HepG2 (cell line): Measurements from ENCODE around the gene ARFGEF2. TPM values are rescaled to one million over a fixed set of nuclear protein-coding genes. Genes with fewer than 3 reads are reported as not detected.

Source experiments
- ATM ChIP-seq: fragments of 450-650 bp; IDR thresholded peaks from 2 replicates; pipeline ENCODE4 v1.7.1; 2017; ENCODE audit warnings: mild to moderate bottlenecking, borderline replicate concordance
- DNMT3B ChIP-seq: conservative IDR thresholded peaks from 2 replicates; pipeline ENCODE4 v1.6.1; 2016; ENCODE audit warnings: missing biosample characterization, control low read depth
- KDM2A ChIP-seq: sonication (generic); formaldehyde crosslinking; IDR thresholded peaks from 2 replicates; pipeline ENCODE4 v1.4.0; 2020; ENCODE audit warnings: low read depth, missing genetic modification reagents, borderline replicate concordance
- NFIB ChIP-seq: sonication (generic); formaldehyde crosslinking; IDR thresholded peaks from 2 replicates; pipeline ENCODE4 v1.9.0; 2021; ENCODE audit warnings: missing genetic modification reagents, mild to moderate bottlenecking, borderline replicate concordance
- PATZ1 ChIP-seq: sonication (generic); formaldehyde crosslinking; IDR thresholded peaks from 2 replicates; pipeline ENCODE4 v1.4.0; 2020; ENCODE audit warnings: missing genetic modification reagents
- RFXANK ChIP-seq: IDR thresholded peaks from 2 replicates; pipeline ENCODE4 v1.6.1; 2016
- STAG1 ChIP-seq: sonication (generic); formaldehyde crosslinking; IDR thresholded peaks from 2 replicates; pipeline ENCODE4 v1.4.0; 2020; ENCODE audit warnings: missing genetic modification reagents
- TEAD2 ChIP-seq: sonication (generic); formaldehyde crosslinking; IDR thresholded peaks from 2 replicates; pipeline ENCODE4 v1.9.0; 2021; ENCODE audit warnings: missing genetic modification reagents
- ZNF101 ChIP-seq: sonication (generic); formaldehyde crosslinking; IDR thresholded peaks from 2 replicates; pipeline ENCODE4 v1.4.0; 2020; ENCODE audit warnings: mild to moderate bottlenecking, low read depth, missing genetic modification reagents, borderline replicate concordance
- ZNF550 ChIP-seq: sonication (generic); formaldehyde crosslinking; IDR thresholded peaks from 2 replicates; pipeline ENCODE4 v1.4.0; 2020; ENCODE audit warnings: mild to moderate bottlenecking, missing genetic modification reagents, borderline replicate concordance
- ZNF598 ChIP-seq: sonication (generic); formaldehyde crosslinking; IDR thresholded peaks from 2 replicates; pipeline ENCODE4 v1.5.1; 2020; ENCODE audit warnings: mild to moderate bottlenecking, missing genetic modification reagents, borderline replicate concordance
- ZSCAN29 ChIP-seq: sonication (generic); formaldehyde crosslinking; conservative IDR thresholded peaks from 2 replicates; pipeline ENCODE4 v1.4.0; 2020; ENCODE audit warnings: mild to moderate bottlenecking, missing genetic modification reagents
- polyA plus RNA-seq, 8 experiments: library from polyadenylated mRNA; depleted of rRNA in 3 of 8; stranded (reverse) in 7 of 8; unstranded in 1 of 8; fragments of >200 nt; fragmentation: Illumina TruSeq in 4 of 8; extraction: Trizol in 4 of 8; gene quantifications; 2 replicates each; pipeline versions ENCODE4 v1.2.1 to v1.2.3, GENCODE V29; 2011 to 2016; ENCODE audit warnings: low read depth in 4 of 8, missing spikeins in 1 of 8, mixed read lengths in 1 of 8; ENCODE audit not compliant: insufficient read depth in 1 of 8
- total RNA-seq, 5 experiments: library from RNA; depleted of rRNA; stranded (reverse); fragments of >200 nt; fragmentation: Illumina TruSeq; extraction: Trizol; gene quantifications; 2 replicates each; pipeline ENCODE4 v1.2.3, GENCODE V29; 2016; ENCODE audit warnings: low read depth in 1 of 5
- TF ChIP-seq, protein P1 (sequence below): sonication (generic); formaldehyde crosslinking; IDR thresholded peaks from 2 replicates; pipeline ENCODE4 v1.5.1; 2020; ENCODE audit warnings: missing genetic modification reagents, mild to moderate bottlenecking, borderline replicate concordance
- TF ChIP-seq, protein P2 (sequence below): sonication (generic); formaldehyde crosslinking; IDR thresholded peaks from 2 replicates; pipeline ENCODE4 v1.4.0; 2020; ENCODE audit warnings: missing genetic modification reagents, mild to moderate bottlenecking, borderline replicate concordance

ARFGEF2 gene
- total and polyA plus RNA-seq, 2 of the 13 experiments (the other 11 are each of a cell fraction or from before 2014, with no cell fraction given): 44.0 to 60.8 TPM

DNA sequence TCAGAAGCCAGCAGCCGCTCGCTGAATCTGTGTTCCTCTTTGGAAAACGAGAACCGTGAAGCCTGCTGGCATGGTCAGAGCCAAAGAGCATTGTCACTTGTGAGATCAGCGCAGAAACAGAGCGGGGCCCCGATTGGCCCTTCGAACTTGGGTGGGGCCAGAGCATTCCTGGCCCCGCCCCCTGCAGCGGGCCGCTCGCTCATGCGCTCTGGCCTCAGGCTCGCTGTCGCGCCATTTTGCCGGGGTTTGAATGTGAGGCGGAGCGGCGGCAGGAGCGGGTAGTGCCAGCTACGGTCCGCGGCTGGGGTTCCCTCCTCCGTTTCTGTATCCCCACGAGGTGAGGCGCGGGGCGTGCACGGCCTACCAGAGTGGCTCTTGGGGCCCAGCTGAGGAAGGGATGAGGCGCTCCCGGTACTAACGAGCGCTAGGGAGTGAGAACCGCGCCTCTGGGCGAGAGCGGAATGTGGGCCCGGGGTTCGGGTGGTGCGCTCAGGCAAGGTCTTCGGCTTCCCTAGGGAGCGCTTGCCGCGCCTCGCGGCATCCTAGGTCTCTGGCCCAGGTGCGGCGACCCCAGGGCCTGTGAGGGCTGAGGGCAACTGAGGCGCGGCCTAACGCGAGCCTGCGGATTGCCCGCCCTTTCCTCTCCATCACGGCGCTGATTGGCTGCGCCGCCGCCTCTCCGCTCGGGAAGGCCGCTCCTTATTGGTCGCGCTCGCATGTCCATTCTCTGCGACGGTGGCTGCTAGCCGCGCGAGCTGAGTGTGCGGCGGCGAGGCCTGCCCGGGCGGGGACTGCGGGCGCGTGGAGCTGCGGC is 124.8 kb downstream of the ARFGEF2 start, which contains the start of gene CSE1L (continued):
- TF ChIP-seq, protein P1, sequence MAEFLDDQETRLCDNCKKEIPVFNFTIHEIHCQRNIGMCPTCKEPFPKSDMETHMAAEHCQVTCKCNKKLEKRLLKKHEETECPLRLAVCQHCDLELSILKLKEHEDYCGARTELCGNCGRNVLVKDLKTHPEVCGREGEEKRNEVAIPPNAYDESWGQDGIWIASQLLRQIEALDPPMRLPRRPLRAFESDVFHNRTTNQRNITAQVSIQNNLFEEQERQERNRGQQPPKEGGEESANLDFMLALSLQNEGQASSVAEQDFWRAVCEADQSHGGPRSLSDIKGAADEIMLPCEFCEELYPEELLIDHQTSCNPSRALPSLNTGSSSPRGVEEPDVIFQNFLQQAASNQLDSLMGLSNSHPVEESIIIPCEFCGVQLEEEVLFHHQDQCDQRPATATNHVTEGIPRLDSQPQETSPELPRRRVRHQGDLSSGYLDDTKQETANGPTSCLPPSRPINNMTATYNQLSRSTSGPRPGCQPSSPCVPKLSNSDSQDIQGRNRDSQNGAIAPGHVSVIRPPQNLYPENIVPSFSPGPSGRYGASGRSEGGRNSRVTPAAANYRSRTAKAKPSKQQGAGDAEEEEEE (CRISPR knock-in tag): peak; percentile 92; the same call in 1 of the 2 replicates
- TF ChIP-seq DNMT3B (no peak), RFXANK (CRISPR knock-in tag) (0 out of 2 replicates have a peak, but pooled peaks have one; percentile 45), ATM (no peak), PATZ1 (CRISPR knock-in tag) (peak; percentile 51; the same call in 1 of the 2 replicates), ZNF101 (CRISPR knock-in tag) (0 out of 2 replicates have a peak, but pooled peaks have one; percentile 37), ZSCAN29 (CRISPR knock-in tag) (peak; percentile 78; the same call in 1 of the 2 replicates), STAG1 (CRISPR knock-in tag) (peak; percentile 19; the same call in 1 of the 2 replicates), ZNF598 (CRISPR knock-in tag) (peak; percentile 94), KDM2A (CRISPR knock-in tag) (peak; percentile 80), ZNF550 (CRISPR knock-in tag) (peak; percentile 91; the same call in 1 of the 2 replicates), NFIB (no peak), TEAD2 (CRISPR knock-in tag) (peak; percentile 89; the same call in 1 of the 2 replicates)
- TF ChIP-seq, protein P2, sequence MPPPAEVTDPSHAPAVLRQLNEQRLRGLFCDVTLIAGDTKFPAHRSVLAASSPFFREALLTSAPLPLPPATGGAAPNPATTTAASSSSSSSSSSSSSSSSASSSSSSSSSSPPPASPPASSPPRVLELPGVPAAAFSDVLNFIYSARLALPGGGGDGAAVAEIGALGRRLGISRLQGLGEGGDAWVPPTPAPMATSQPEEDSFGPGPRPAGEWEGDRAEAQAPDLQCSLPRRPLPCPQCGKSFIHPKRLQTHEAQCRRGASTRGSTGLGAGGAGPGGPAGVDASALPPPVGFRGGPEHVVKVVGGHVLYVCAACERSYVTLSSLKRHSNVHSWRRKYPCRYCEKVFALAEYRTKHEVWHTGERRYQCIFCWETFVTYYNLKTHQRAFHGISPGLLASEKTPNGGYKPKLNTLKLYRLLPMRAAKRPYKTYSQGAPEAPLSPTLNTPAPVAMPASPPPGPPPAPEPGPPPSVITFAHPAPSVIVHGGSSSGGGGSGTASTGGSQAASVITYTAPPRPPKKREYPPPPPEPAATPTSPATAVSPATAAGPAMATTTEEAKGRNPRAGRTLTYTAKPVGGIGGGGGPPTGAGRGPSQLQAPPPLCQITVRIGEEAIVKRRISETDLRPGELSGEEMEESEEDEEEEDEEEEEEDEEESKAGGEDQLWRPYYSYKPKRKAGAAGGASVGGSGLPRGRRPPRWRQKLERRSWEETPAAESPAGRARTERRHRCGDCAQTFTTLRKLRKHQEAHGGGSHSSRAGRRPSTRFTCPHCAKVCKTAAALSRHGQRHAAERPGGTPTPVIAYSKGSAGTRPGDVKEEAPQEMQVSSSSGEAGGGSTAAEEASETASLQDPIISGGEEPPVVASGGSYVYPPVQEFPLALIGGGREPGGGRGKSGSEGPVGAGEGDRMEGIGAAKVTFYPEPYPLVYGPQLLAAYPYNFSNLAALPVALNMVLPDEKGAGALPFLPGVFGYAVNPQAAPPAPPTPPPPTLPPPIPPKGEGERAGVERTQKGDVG: peak; percentile 71; the same call in 1 of the 2 replicates
